ENCODE measurements around the gene BBS5.
"Not testable (repeated sequence)": the region's sequence is repeated elsewhere in the genome, so short reads cannot be mapped to it uniquely, and the experiment has no call there.

Gene BBS5

GRCh38 chr2:169523681-169524080, 44.4 kb downstream of the BBS5 start:
- in situ Hi-C loops (cut with HindIII; ENCODE audit: low pct_ligation_motif_present, low pct_unique_long_range_greater_than_20kb, low sequenced_read_pairs): no loop called here
- no peak for DNase-seq

- in situ Hi-C loops (cut with HindIII; ENCODE audit: low pct_ligation_motif_present, low pct_unique_long_range_greater_than_20kb, low sequenced_read_pairs): no loop called here
- DNase-seq: no peak
Observed at GRCh38 chr2:169525434-169525833, 46.1 kb downstream of the BBS5 start.

- DNase-seq: no peak
- in situ Hi-C loops (cut with HindIII; ENCODE audit: low pct_ligation_motif_present, low pct_unique_long_range_greater_than_20kb, low sequenced_read_pairs): no loop called here
Observed at GRCh38 chr2:169526451-169526850, 47.2 kb downstream of the BBS5 start.

GRCh38 chr2:169528271-169528701, 49.0 kb downstream of the BBS5 start:
- peak; percentile 65 for DNase-seq
- in situ Hi-C loops (cut with HindIII; ENCODE audit: low pct_ligation_motif_present, low pct_unique_long_range_greater_than_20kb, low sequenced_read_pairs): no loop called here

- in situ Hi-C loops (cut with HindIII; ENCODE audit: low pct_ligation_motif_present, low pct_unique_long_range_greater_than_20kb, low sequenced_read_pairs); DNase-seq: not testable (repeated sequence)
Observed at GRCh38 chr2:169539460-169539859, 60.2 kb downstream of the BBS5 start.

- no peak for DNase-seq
- in situ Hi-C loops (cut with HindIII; ENCODE audit: low pct_ligation_motif_present, low pct_unique_long_range_greater_than_20kb, low sequenced_read_pairs): no loop called here
Observed at GRCh38 chr2:169540146-169540545, 60.9 kb downstream of the BBS5 start.

GRCh38 chr2:169542433-169542832, 63.1 kb downstream of the BBS5 start:
- DNase-seq: no peak
- in situ Hi-C loops (cut with HindIII; ENCODE audit: low pct_ligation_motif_present, low pct_unique_long_range_greater_than_20kb, low sequenced_read_pairs): no loop called here

- in situ Hi-C loops (cut with HindIII; ENCODE audit: low pct_ligation_motif_present, low pct_unique_long_range_greater_than_20kb, low sequenced_read_pairs): no loop called here
Observed at GRCh38 chr2:169546756-169547155, 67.5 kb downstream of the BBS5 start.

More at GRCh38 chr2:169546756-169547155, 67.5 kb downstream of the BBS5 start:
- DNase-seq: no peak

All from ACHN (cell line).